Right hindlimb (tissue), 1 donor: ENCODE data around the gene TAC1.
A peak's percentile ranks its signal among the peaks of the same experiment; 100 is the strongest.
"Not testable (repeated sequence)": the region's sequence is repeated elsewhere in the genome, so short reads cannot be mapped to it uniquely, and the experiment has no call there.

Experiments used
- DNase-seq: peaks from one replicate; pipeline ENCODE4 v3.0.0-alpha.2; 2018

The TAC1 gene

GRCh38 chr7:97731736-97732564, at the start of gene TAC1:
Gene TAC1, plus strand, starts transcription at chr7:97732086. Its CDS starts 527 bp downstream, at chr7:97732613.
- peak; percentile 37 for DNase-seq

GRCh38 chr7:97685952-97686351, 45.9 kb upstream of the TAC1 start:
- no peak for DNase-seq

GRCh38 chr7:97693586-97693985, 38.3 kb upstream of the TAC1 start:
- no peak for DNase-seq

- no peak for DNase-seq
These were observed 37.5 kb upstream of the TAC1 start for GRCh38 chr7:97694355-97694754.

- DNase-seq = no peak
These were observed 34.5 kb upstream of the TAC1 start for GRCh38 chr7:97697396-97697795.

- no peak for DNase-seq
These were observed 9.5 kb upstream of the TAC1 start for GRCh38 chr7:97722386-97722785.

- DNase-seq = no peak
These were observed 834 bp downstream of the TAC1 start for GRCh38 chr7:97732565-97733275.

GRCh38 chr7:97733276-97734161, 1.6 kb downstream of the TAC1 start:
- peak; percentile 55 for DNase-seq

- DNase-seq = no peak
These were observed 2.4 kb downstream of the TAC1 start for GRCh38 chr7:97734255-97734654.

- DNase-seq = no peak
These were observed 3.2 kb downstream of the TAC1 start for GRCh38 chr7:97735075-97735474.

GRCh38 chr7:97748482-97748881, 16.6 kb downstream of the TAC1 start:
- DNase-seq = no peak

- DNase-seq = no peak
These were observed 19.7 kb downstream of the TAC1 start for GRCh38 chr7:97751566-97751965.

- no peak for DNase-seq
These were observed 20.3 kb downstream of the TAC1 start for GRCh38 chr7:97752215-97752614.

GRCh38 chr7:97757824-97758223, 25.9 kb downstream of the TAC1 start:
- DNase-seq = no peak

- DNase-seq = no peak
These were observed 39.0 kb downstream of the TAC1 start for GRCh38 chr7:97770850-97771249.

GRCh38 chr7:97771576-97771975, 39.7 kb downstream of the TAC1 start:
- DNase-seq = no peak

- DNase-seq = no peak
These were observed 40.4 kb downstream of the TAC1 start for GRCh38 chr7:97772045-97772901.

GRCh38 chr7:97786398-97786797, 54.5 kb downstream of the TAC1 start:
- not testable (repeated sequence) for DNase-seq
